ENCODE measurements around the gene PIAS3. TPM values are rescaled to one million over a fixed set of nuclear protein-coding genes. Genes with fewer than 3 reads are reported as not detected.
"Not testable (repeated sequence)": the region's sequence is repeated elsewhere in the genome, so short reads cannot be mapped to it uniquely, and the experiment has no call there.

Gene PIAS3
- total and polyA plus RNA-seq, 10 of the 15 experiments (the other 5 are each of a cell fraction or from before 2014, with no cell fraction given) = 0.85 to 14.9 (median 10.6) TPM

DNA sequence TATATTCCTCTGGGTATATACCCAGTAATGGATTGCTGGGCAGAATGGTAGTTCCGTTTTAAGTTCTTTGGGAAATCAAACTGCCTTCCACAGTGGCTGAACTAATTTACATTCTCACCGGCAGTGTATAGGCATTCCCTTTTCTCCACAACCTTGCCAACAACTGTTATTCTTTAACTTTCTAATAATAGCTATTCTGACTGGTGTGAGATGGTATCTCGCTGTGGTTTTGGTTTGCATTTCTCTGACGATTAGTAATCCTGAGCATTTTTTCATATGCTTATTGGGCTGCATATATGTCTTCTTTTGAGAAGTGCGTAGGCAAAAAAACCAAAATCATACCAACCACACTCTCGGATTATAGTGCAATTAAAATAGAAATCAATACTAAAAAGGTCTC lies 40.8 kb downstream of the PIAS3 start:
- H3K4me3 ChIP-seq; SMC1A ChIA-PET (ENCODE audit: uncharacterized antibody, unreplicated experiment); FAIRE-seq; H3K27ac ChIP-seq (ENCODE audit: control insufficient read depth, insufficient read depth); H3K79me2 ChIP-seq (ENCODE audit: control insufficient read depth, insufficient read depth, low read length); RAD21 ChIA-PET (ENCODE audit: unreplicated experiment); H4K20me1 ChIP-seq (ENCODE audit: control insufficient read depth, insufficient read depth); H3K4me2 ChIP-seq (ENCODE audit: control insufficient read depth, insufficient read depth); intact Hi-C loops (cut with micrococcal nuclease; ENCODE audit: unreplicated experiment); H3K36me3 ChIP-seq (ENCODE audit: control insufficient read depth in 2 of 2, insufficient read depth in 2 of 2, low read length in 1 of 2); DNase-seq (ENCODE audit: low read depth, low spot score); H3K27me3 ChIP-seq (replicated peaks in 1 of 2; ENCODE audit: control insufficient read depth in 2 of 2, insufficient read depth in 2 of 2, low read length in 1 of 2); H3K9me3 ChIP-seq (replicated peaks; ENCODE audit: control insufficient read depth, insufficient read depth, low read length); POLR2A ChIA-PET; H3K9ac ChIP-seq (ENCODE audit: control insufficient read depth, insufficient read depth, low read length); H3K4me1 ChIP-seq (ENCODE audit: control insufficient read depth, insufficient read depth, low read length); in situ Hi-C loops (cut with MboI); CTCF ChIA-PET; H2AFZ ChIP-seq (ENCODE audit: control insufficient read depth, low read depth, low read length): not testable (repeated sequence)
- BruUV-seq (replicated peaks) = TSS peak; percentile 36
- WGBS (ENCODE audit: insufficient coverage, insufficient replicate concordance, low lambda C conversion rate, missing lambda C conversion rate) = 0% methylated on average over 2 of the region's 6 CpGs
- ATAC-seq = peak; percentile 55

DNA sequence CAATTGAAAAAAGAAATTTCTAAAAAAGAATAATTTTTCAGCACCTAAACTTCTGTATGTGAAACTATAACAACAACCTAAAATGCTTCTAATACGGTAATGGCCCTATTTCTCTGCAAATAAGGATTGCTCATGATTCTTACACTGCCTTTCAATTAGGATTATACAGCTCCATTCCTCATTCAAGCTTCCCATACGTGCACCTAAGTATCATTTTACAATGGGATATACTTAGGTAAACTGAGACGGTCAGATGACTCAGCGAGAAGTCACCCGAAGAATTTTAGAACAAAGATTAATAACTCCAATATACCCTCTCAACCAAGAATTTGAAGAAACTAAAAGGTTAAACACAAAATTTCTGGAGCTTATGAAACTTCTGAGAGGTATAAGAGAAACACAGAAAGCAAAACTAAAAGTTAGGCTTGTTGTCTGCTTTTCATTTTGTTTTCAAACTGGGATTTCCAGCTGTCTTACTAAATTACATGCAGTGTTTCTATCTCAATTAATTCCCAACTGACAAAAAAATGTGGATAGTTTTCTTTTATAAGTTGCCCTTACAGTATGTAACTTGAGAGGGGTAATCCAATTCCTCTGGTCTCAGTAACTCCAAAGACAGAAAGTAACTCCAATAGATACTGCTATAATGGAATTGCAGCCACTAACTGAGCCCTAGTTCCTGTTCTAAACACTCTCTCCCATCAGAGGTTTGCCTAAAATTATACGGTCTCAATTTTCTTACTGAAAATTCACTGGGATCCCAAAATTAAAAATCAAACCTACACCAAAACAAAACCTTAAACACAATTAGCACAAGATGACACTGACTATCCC lies 45.7 kb downstream of the PIAS3 start:
- FAIRE-seq; H3K79me2 ChIP-seq (ENCODE audit: control insufficient read depth, insufficient read depth, low read length); BruUV-seq (replicated peaks); H3K9ac ChIP-seq (ENCODE audit: control insufficient read depth, insufficient read depth, low read length); DNase-seq (ENCODE audit: low read depth, low spot score); in situ Hi-C loops (cut with MboI); H2AFZ ChIP-seq (ENCODE audit: control insufficient read depth, low read depth, low read length); H3K27ac ChIP-seq (ENCODE audit: control insufficient read depth, insufficient read depth); H3K36me3 ChIP-seq (ENCODE audit: control insufficient read depth in 2 of 2, insufficient read depth in 2 of 2, low read length in 1 of 2); H4K20me1 ChIP-seq (ENCODE audit: control insufficient read depth, insufficient read depth); RAD21 ChIA-PET (ENCODE audit: unreplicated experiment); CTCF ChIA-PET; H3K4me1 ChIP-seq (ENCODE audit: control insufficient read depth, insufficient read depth, low read length); SMC1A ChIA-PET (ENCODE audit: uncharacterized antibody, unreplicated experiment); intact Hi-C loops (cut with micrococcal nuclease; ENCODE audit: unreplicated experiment); POLR2A ChIA-PET; H3K9me3 ChIP-seq (replicated peaks; ENCODE audit: control insufficient read depth, insufficient read depth, low read length); H3K4me3 ChIP-seq; H3K27me3 ChIP-seq (replicated peaks in 1 of 2; ENCODE audit: control insufficient read depth in 2 of 2, insufficient read depth in 2 of 2, low read length in 1 of 2): not testable (repeated sequence)
- WGBS (ENCODE audit: insufficient coverage, insufficient replicate concordance, low lambda C conversion rate, missing lambda C conversion rate) = 56% methylated on average over 6 of the region's 6 CpGs
- H3K4me2 ChIP-seq (ENCODE audit: control insufficient read depth, insufficient read depth) = peak overlapping the region; percentile 25; the same call in 1 of the 2 replicates
- ATAC-seq = peak; percentile 47; the same call in 2 of the 3 replicates
